Mucosa of gallbladder (tissue), 1 donor: ENCODE measurements around the gene PLSCR1. TPM values are rescaled to one million over a fixed set of nuclear protein-coding genes. Genes with fewer than 3 reads are reported as not detected.
A peak's percentile ranks its signal among the peaks of the same experiment; 100 is the strongest.

ENCODE experiments used
- DNase-seq: peaks from one replicate; pipeline ENCODE4 v3.0.0-alpha.2; 2020; ENCODE audit warnings: low spot score
- total RNA-seq: library from RNA; stranded (reverse); gene quantifications from one replicate; pipeline ENCODE4 v1.2.1, GENCODE V29; 2021
- donor health status: DM: no; HTN: no; CAD: no.

The PLSCR1 gene
- total RNA-seq, 1 donor from 2014 or later, result 70.3 TPM

DNA sequence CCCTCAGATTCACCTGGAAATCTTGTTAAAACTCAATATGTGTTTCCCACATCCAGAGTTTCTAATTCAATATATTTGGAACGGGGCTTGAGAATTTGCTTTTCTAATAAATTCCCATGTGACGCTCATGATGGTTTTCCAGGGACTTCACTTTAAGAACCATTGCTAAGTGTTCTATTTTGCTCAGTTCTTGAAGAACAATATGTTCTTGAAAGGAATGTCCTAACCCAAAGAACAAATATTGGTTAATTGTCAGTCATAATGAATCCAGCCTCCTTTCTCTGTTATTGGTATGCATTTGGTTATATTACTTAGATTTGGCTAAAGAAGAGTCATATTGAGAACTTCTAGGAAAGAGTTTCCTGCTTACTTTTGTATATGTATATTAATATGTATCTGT is 70.7 kb downstream of the PLSCR1 start:
- DNase-seq, result no peak

GRCh38 chr3:146472611-146473010 is 71.8 kb downstream of the PLSCR1 start:
- DNase-seq, result no peak

DNA sequence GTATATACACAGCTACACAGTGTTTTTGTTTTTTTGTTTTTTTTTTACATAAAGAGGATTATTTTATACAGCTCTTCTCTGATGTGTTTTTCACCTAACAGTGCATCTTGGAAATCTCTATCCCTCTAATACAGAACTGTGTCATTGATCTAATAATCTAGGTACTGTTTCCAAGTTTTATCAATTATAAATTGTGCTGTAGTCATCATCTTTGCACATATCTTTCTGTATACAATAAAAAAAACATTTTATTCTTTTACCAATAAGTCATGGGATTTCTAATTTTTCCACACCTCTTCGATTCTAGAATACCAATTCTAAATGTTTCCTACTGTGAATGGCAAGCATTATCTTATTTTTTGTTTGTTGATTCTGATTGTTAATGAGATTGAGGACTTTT is 73.4 kb downstream of the PLSCR1 start:
- DNase-seq, result no peak

- no peak for DNase-seq
These were observed 73.9 kb downstream of the PLSCR1 start for GRCh38 chr3:146470425-146470990.

- peak; percentile 73 for DNase-seq
These were observed 75.0 kb downstream of the PLSCR1 start, which contains the start of gene PLSCR2 for GRCh38 chr3:146469150-146470017. TSS of gene PLSCR2 (minus strand) at chr3:146469561. CDS start at chr3:146459904, 9,657 bp downstream.

DNA sequence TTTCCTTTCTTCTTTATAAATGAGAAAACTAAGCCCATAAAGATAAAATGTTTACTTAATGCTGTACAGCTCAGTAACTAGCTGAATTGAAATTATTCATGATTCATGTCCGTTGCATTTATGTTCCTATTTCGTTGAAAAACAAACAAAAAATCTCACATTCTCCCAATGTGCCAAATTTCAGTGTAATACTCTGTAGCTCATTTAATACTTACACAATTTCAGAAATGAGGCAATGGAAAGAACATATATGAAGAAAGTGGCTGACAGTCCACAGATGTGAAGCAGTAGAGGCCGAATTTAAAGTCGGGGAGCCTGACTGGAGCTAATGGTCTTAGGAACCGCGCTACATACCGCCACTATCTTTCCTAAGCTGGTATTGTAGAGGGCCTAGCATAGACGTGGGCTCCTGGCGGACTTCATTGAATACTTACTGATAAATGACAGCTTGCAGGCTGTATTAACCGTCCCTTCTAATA is 75.7 kb downstream of the PLSCR1 start:
- DNase-seq, result no peak

- DNase-seq, result no peak
These were observed 76.2 kb downstream of the PLSCR1 start for GRCh38 chr3:146468234-146468633.

DNA sequence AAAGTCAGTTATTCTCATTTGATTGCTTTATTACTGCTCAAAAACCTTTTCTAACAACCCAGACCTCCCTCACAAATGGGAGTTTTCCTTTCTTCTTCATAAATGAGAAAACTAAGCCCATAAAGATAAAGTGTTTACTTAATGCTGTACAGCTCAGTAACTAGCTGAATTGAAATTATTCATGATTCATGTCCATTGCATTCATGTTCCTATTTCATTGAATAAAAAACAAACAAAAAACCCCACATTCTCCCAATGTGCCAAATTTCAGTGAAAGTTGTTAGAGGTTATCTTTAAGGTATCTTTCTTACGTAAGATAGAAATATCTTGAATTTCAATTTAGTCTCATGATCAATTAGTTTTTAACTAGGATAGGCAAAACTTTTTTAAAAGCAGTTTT is 77.8 kb downstream of the PLSCR1 start:
- no peak for DNase-seq

GRCh38 chr3:146465693-146466465 is 78.5 kb downstream of the PLSCR1 start:
- no peak for DNase-seq

Other genes starting within 250 kb of the PLSCR1 start
- gene PLSCR2, start 75.0 kb downstream of the PLSCR1 start, total RNA-seq, result 0.35 TPM
- not detected for gene PLSCR5, start 60.7 kb upstream of the PLSCR1 start, total RNA-seq